GM21576 (cell line): Measurements from ENCODE around the gene NUDT14.

Source experiments
- ATAC-seq: cut with Tn5 transposase; IDR thresholded peaks from one replicate; pipeline ENCODE4 v1.9.1; 2021; ENCODE audit warnings: mild to moderate bottlenecking, moderate library complexity; ENCODE audit not compliant: unreplicated experiment

The NUDT14 gene

DNA sequence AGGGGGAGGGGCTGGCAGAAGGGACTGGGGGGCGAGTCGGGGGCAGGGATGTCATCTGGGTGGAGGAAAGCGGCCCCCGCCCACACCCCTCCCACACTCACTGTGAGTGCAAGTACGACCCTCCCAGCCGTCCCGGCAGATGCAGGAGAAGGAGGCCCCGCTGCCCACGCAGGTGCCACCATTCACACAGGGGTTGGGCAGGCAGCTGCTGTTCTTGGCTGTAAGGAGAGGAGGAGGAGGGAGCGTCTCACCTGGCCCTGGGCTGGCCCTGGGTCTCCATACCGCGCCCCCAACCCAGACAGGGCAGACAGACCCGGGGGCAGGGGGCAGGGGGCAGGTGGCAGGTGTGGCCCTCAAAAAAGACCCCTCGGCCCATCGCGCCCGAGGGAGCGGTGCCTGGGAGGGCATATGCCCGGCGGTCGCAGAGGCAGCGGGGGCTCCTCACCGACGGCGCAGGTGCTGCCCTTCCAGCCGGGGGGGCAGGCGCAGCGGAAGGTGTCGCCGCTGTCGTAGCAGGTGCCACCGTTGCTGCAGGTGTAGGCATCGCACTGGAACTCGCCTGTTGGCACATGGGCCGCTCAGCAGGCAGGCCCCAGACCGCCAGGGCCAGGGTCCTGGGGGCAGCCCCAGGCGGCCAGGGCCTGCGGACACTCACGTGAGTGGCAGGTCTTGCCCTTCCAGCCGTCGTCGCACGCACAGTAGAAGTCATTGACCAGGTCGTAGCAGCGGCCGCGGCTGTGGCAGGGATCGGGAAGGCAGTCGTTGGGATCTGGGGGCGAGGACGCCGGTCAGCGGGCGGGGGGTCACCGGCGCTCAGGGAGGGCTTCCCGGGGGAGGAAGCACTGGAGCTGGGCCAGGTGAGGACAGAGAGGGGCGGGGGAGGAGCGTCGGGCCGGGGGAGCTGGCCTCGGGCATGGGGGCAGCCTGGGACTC, 33.2 kb downstream of the NUDT14 start:
- ATAC-seq = no peak

DNA sequence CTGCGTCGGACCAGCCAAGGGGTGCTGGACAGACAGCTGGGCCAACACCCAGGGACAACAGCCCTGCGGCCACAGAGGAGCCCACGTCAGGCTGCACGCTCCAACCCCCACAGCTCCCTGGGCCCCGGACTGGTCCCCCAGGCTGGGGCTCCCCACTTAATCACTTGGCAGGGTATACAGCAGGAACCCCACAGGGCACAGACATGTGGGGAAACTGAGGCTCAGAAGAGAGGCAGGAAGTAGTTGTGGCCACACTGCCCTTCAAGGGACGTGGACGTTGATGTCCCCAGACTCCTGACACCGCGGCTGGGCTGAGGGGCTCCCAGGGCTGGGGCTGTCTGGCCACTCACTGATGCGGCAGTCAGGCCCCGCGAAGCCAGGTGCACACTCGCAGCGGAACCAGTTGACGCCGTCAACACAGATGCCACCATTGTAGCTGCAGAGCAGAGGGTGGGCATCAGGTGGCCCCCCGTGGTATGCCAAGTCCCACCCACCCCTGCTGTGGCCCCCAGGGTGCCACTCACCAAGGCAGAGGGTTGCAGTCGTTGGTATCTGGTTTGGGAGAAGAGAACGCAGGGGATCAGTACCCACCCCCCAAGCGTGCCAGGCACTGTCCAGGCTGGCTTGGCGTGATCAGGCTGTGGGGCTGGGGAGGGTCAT, 34.0 kb downstream of the NUDT14 start:
- no peak for ATAC-seq

DNA sequence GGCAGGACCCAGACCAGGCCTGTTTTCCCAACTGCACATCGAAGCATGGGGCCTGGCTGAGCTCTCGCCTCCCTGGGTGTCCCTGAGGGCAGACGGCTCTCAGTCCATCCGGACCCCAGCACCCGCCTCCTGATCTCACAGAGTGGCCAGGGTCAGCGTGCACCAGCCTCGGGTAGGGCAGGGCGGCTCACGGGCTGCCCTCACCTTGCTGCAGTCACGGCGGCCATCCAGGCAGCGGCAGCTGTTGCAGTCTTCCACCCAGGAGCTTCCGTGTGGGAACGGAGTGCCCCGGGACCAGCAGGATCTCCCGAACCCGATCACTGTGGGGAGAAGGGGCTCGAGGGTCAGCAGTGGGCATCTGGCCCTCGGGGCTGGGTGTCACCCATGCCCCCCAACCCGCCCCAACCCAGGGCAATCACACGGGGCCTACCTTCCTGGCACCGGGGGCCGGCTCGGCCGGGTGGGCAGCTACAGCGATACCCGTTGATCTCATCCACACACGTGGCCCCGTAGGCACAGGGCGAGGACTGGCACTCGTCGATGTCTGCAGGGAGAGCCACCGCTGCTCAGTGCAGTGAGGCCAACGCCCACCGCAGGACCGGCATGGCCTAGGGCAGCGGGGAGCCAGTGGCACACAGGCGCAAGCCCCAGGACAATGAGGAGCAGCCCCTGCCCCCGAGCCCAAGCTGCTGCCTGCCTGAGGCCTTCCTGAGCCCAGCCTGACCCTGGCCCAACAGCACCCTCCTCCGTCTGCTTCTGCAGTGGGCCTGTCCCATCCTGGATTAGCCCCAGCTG, 34.7 kb downstream of the NUDT14 start:
- ATAC-seq = no peak

GRCh38 chr14:105145381-105146180, 35.5 kb downstream of the NUDT14 start:
- ATAC-seq = no peak

DNA sequence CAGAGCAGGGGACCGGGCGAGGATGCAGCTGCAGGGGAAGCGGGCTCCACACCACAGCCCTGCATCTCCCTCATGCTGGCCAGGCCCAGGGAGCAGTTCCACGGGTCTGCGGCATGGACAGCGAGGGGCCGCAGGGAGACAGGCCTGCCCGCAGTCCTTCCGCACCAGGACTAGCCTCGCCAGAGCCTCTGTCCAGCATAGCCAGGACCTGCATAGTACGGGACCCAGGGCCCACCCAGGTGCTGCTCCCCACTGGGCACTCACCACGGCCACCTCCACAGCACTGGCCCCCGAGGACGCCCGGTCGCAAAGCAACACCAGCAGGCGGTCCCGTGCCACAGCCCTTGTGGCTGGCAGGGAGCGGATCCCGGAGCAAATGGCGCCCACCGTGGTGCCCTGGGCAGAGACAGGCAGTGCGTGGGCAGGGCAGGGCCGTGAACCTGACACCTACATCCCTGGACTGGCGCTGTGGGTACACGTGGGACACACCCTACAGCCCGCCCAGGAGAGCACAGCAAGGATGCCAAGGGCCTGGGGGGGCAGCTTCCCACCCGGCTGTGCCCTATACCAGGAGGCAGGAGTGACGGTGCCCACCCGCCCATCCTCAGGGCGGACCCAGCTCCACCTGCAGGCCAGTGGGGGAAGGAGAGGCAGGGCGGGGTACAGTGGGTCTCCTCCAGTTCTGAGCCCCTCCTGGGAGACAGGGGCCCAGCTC, 36.3 kb downstream of the NUDT14 start:
- ATAC-seq = no peak

DNA sequence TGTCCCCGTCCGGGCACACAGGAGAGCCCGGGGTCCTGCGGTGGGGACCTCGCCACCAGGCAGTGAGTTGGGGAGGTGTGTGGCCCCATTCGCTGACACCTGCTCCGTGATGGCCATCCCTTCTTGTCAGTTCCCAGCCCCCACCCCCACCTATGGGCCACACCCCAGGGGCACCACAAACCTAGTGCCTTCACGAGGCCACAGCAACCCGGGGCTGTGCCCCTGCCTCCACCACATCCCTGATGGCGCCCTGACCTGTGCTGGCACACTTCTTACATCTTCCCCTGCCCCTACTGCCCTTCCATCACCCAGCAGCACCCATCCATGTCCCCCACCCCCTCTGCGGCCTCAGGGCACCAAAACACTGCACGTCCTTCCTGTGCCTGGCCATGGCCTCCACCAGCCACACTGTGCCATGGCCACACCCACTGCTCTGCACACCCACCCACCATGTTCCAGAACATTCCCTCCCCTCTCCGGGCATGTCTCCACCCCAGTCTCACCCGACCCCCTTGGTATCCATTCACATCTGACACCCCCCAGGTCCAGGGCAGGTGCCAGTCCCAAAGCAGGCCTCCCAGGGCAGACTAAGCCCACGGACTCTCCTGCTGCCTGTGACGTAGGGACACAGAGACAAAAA, 37.0 kb downstream of the NUDT14 start:
- ATAC-seq = no peak

DNA sequence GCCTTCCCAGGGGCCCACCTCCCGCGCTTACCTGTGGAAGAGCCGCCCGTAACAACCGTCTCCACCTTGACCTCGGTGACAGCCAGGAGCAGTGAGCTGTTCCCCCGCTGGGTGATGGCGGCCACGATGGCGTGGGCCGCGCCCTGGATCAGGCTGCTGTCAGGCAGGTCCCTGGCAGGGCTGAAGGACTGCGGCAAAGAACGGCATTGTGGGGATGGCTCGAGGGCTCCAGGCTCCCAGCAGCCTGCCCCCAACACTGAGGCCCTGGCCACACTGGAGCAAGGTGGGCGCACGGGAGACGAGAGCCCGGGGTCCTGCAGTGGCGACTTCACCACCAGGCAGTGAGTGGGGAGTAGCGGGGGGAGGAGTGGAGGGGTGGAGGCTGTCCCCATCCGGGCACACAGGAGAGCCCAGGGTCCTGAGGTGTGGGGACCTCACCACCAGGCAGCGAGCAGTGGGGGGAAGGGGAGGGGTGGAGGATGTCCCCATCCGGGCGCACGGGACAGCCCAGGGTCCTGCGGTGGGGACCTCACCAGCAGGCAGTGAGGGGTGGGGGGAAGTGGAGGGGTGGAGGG, 37.6 kb downstream of the NUDT14 start:
- ATAC-seq = no peak

DNA sequence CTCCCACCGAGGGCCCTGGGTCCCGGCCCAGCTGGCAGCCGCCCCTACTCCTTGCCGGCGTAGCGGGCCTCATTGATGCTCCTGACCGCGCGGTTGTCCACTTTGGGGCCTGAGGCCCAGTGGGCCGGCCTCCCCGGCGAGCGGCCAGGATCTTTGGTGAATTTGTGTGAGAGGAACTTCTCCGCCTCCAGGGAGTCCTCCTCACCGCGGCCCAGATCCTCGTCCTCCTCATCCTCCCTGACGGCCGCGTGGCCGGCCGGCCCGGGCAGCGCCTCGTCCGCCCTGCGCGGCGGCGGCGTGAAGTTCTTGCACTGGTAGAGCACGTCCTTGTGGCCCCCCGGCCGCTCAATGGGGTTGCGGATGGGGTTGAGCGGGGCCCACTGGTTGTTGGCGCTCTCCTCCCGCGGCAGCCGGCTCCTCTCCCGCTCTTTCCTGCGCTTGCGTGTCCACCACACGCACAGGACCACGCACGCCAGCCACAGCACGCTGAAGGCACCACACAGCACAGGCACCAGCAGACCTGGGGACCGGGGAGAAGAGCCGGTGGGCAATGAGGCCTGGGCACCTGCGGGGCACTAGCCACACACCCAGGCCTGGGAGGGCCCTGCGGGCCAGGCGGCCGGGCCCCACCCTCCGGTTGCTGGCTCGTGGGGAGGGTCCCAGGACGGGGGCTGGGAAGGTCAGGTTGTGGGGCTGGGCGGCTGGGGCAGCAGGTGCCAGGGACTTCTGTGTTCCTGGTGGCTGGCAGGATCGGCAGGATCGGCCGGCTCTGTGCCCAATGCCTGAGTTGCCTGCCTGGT, 38.3 kb downstream of the NUDT14 start:
- no peak for ATAC-seq

DNA sequence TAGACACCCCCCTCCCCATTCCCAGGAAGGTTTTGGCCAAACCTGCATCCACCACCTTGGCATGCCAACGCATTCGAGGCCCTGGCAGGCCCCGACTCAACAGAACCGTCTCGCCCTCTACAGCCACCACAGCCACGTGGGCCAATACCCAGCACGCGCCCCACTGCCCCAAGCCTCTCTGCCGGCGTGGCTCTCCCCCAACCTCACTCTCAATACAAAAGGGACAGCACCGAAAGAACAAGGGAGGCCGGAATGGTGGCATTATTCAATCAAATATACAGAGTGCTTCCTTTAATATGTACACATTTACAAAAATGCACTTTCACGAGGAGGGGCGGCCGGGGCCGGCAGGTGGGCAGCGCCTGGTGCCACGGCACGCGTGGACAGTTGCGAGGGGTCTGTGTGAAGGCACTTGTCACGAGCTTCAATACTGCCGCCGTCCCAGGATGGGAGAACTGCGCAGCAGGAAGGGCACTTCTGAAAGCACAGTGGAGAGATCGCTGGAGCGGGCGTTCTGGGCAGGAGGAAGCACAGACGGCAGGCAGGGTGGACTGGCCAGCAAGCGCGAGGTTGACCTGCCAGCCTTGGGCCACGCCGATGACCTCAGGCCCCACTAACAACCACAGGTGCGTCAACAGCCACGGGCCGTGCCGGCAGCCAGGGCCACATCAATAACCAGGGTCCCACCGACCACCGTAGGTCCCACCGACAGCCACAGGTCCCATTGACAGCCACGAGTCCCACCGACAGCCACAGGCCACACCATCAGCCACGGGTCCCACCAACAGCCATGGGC, 39.4 kb downstream of the NUDT14 start:
- ATAC-seq = no peak

- ATAC-seq = no peak
Measured at GRCh38 chr14:105141026-105141425, 40.1 kb downstream of the NUDT14 start.

DNA sequence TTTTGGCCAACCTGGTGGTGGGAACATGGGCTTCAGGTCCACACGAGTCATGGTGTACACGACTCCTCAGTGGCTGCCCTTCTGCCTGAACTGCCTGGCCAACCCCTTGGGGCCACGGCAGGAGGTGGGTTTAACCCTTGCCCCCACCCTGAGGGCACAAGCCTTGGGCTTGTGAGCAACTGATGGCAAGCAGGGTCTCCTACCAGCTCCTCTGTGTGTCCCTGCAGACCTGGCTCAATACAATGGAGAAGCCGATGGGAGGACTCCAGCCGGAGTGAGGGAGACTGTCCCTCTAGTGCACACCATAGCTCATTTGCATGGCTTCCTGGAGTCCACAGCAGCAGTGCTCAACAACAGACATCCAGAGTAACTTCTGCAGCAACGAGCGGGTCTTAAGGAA, 40.5 kb downstream of the NUDT14 start:
- no peak for ATAC-seq

- no peak for ATAC-seq
Measured at GRCh38 chr14:105139831-105140239, 41.3 kb downstream of the NUDT14 start.

DNA sequence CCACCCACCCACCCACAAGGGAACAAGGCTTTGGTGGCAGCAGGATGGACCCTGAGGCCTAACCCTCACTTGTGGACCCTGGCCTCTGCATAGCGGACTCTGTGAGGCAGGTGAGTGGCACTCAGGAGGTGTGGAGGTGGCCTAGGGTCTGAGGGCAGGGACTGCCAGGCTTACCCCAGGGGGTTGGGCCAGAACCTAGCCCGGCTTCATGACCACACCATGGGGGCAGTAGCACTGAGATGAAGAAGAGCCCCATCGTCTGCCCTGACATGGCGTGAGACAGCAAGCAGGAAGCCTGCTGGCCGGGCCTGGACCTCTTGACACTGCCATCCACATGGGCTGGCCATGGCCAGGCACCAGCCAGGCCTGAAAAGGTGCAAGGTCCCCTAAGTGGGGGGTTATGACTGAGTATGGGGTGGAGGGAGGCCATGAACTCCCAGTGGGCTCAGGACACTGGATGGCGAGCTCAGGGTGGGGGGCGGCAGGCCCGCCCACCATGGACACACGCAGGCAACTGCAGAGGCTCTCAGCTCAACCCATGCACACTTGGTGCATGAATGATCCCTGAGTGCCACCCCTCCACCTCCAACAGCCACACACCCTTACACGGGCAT, 41.8 kb downstream of the NUDT14 start:
- ATAC-seq = no peak

GRCh38 chr14:105138551-105139111, 42.5 kb downstream of the NUDT14 start:
- no peak for ATAC-seq

DNA sequence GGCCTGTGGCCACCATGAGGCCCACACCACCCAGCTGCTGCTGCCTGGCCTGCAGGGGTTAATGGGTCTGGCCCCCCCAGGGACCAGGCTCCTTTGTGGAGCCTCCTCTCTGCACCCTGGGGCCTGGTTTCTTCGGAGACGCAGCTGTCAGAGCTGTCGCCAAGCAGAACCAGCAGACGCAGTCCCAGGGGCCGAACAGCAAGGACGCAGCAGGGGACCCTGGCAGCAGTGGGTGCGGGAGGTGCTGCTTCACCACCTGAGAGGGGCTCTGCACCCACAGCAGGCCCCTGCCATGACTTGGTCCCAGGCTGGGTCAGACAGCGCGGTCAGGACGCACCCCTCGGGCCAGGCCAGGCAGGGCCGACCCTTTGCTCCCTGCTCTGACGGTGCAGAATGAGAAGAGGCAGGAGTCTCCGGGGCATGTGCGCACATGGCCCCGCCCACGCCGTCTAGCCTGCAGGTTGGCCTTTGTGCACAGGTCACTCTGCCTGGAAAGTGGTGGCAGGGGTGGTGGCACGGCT, 43.0 kb downstream of the NUDT14 start:
- ATAC-seq = no peak

- no peak for ATAC-seq
Measured at GRCh38 chr14:105137481-105138020, 43.6 kb downstream of the NUDT14 start.
